ENCODE data around the gene RNF145.

GRCh38 chr5:159175547-159175946 is 33.8 kb downstream of the RNF145 start:
- TF ChIP-seq POLR2A (IDR thresholded peaks at IDR 0.05) (no peak), CTCF (IDR thresholded peaks at IDR 0.05 in 8 of 11, conservative IDR thresholded peaks at IDR 0.05 in 3 of 11) (no peak)

Measured in spleen (tissue), 7 donors.